ENCODE results near the gene FARSB.

DNA sequence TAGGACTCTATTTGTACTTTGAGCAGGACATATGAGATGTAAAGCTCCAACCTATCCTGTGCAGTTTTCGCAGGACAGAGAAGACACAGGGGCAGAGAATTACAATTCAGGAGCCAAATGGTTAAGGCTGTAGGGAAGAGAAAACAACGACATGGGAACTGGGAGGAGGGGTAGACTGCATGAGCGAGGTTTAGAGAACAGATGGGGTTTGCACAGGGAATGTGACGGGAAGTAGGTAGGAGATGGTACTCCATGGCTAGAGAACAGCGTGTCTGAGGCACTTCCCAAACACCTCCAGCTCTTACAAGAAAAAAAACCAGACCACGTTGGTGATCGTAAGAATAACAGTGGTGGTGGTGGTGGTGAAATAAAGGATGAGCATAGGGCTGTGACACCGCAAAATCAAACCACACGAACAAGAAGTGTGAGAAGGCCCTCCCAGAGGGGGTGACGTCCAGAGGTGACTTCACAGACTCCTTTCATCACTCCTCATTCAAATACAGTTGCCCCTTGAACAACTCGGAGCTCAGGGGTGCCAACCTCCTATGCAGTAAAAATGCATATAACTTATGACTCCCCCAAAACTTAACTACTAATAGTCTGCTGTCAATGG, 92.7 kb downstream of the FARSB start:
- TF ChIP-seq POLR2AphosphoS5 (IDR thresholded peaks at IDR 0.05; ENCODE audit: low read depth, low read length) (no peak), POLR2A (IDR thresholded peaks at IDR 0.05; ENCODE audit: low read depth, low read length) (no peak)
